Measurements from ENCODE around the gene VWA8.

- no peak for TF ChIP-seq CTCF (IDR thresholded peaks at IDR 0.05)
- no peak for TF ChIP-seq POLR2A (IDR thresholded peaks at IDR 0.05)
- no peak for TF ChIP-seq EP300 (IDR thresholded peaks at IDR 0.05)
- TF ChIP-seq POLR2AphosphoS5 (IDR thresholded peaks at IDR 0.05): no peak
These were observed 172.4 kb downstream of the VWA8 start for GRCh38 chr13:41788552-41788951.
